Rectal smooth muscle tissue (tissue), 1 donor: Measurements from ENCODE around the gene BCAN.

Experiments
- H3K27ac ChIP-seq: one replicate; pipeline ENCODE4 v1.7.0; 2013; ENCODE audit warnings: low read depth, low read length, inconsistent platforms
- H3K27me3 ChIP-seq: one replicate; pipeline ENCODE4 v1.7.0; 2013; ENCODE audit warnings: low read length; ENCODE audit not compliant: control insufficient read depth, insufficient read depth
- H3K36me3 ChIP-seq: one replicate; pipeline ENCODE4 v1.7.0; 2013; ENCODE audit warnings: low read length; ENCODE audit not compliant: control insufficient read depth, insufficient read depth
- H3K4me1 ChIP-seq: one replicate; pipeline ENCODE4 v1.7.0; 2013; ENCODE audit warnings: low read length; ENCODE audit not compliant: control insufficient read depth, insufficient read depth
- H3K4me3 ChIP-seq: one replicate; pipeline ENCODE4 v1.7.0; 2013; ENCODE audit warnings: low read length
- H3K9ac ChIP-seq: one replicate; pipeline ENCODE4 v1.7.0; 2013; ENCODE audit warnings: low read length

Gene BCAN

DNA sequence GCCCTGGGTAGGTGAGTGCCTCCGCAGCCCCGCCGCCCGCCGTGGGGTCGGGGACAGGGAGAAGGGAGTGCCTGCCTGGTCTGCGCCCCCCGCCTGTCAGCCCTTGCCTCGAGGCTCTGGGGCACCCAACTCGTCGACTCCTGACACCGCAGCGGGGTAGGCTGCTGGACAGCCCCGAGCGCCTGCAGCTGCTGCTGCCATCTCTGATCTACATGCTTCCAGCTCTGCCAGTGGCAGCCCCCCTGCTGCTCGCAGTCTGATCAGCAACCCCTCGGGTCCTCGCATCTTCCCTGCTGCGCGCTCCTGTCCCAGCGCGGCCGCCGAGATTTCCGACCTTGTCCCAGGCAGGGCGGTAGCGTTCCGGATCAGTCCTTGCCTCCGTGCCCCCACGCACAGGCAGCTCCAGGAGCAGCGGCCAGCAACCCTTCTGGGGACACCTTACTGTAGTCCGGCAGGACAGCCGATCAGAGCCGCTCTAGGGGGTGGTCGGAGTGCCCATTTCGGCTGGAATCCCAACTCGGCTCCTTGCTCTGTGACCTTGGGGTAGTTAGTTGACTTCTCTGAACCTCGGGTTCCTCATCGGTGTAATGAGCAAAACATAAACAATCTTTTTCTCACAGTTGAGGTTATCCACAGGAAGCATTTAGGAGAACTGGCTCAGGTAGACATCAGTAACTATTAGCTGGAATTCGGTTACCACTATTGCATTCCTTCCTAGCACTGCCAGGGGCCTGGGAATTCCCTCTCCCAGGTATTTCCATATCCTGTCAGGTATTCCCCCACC, 540 bp downstream of the BCAN start:
- peak overlapping the region; percentile 5 for H3K4me3 ChIP-seq
- H3K4me1 ChIP-seq: no peaks in the 10 kb centered on the region
- no peak overlapping the region for H3K27ac ChIP-seq
- H3K9ac ChIP-seq: no peak overlapping the region
- no peaks in the 10 kb centered on the region for H3K36me3 ChIP-seq
- H3K27me3 ChIP-seq: peaks cover 33% of the 10 kb centered on the region

DNA sequence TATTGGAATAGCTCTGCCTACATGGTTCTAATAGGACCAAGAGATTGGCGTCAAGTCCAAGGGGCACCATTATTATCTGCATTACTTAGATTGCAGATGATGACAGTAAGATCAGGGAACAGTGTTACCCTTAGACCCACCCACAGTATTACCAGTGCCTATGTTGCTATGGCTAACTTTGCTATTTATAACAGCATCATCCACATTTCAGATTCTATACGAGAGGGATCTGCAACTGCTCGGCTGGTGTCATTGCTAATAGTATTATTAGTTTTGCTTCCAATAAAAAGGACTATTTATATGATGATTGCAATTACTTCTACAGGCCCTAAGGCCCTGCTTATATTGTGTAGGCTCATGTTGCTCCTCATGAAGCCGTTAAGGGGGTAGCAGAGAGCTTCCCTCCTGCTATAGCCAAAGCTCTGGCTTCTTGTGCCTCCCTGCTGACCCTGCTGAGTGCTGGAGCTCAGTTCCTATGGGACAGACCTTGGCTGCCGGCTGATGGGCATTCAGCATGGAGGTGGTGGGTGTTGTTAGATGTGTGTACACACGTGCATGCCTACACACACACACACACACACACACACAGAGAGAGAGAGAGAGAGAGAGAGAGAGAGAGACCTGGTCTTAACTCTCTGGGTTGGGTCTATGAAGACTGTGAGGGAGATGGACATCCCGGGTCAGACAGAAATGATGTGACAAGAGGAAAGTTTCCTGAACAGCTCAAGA, 1.3 kb downstream of the BCAN start:
- Histone ChIP-seq H3K4me3 (no peak overlapping the region), H3K9ac (no peak overlapping the region), H3K36me3 (no peaks in the 10 kb centered on the region), H3K4me1 (no peaks in the 10 kb centered on the region), H3K27me3 (peaks cover 32% of the 10 kb centered on the region), H3K27ac (no peak overlapping the region)

DNA sequence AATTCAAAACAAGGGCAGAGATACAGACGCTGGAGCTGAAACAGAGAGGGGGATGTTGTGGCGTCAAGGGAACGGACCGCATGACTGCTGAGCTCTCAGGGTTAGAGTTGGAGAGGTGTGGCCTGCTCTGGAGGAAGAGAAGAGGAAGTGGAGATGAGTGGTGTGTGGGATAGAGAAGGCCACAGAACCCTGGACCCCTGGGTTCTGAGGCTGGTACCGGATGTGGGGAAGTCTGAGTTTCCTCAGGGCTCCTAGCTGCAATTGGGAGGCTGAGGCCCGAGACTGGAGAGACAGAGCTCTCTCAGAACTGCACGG, 1.8 kb downstream of the BCAN start:
- Histone ChIP-seq H3K4me1 (no peaks in the 10 kb centered on the region), H3K4me3 (no peak overlapping the region), H3K27ac (no peak overlapping the region), H3K36me3 (no peaks in the 10 kb centered on the region), H3K9ac (no peak overlapping the region), H3K27me3 (peaks cover 27% of the 10 kb centered on the region)

DNA sequence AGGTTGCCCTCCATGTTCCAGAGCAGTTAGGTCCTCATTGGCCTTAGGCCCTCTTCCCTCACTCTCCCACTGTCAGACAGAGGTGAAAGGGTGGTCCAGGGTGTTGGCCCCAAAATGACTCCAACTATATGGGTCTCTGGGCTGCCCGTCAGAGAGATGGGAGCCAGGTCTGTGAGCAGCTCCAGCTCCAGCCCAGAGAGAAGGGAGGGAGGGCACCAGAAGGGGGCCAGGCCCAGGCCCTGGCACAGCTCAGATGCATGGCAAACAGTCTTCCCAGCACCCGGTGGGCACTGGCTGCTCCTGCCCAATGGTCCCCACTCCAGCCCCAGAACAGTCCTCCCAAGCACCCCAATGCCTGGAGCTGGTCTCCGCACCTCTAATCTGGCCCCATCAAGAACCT, 2.2 kb downstream of the BCAN start:
- no peak overlapping the region for H3K4me3 ChIP-seq

DNA sequence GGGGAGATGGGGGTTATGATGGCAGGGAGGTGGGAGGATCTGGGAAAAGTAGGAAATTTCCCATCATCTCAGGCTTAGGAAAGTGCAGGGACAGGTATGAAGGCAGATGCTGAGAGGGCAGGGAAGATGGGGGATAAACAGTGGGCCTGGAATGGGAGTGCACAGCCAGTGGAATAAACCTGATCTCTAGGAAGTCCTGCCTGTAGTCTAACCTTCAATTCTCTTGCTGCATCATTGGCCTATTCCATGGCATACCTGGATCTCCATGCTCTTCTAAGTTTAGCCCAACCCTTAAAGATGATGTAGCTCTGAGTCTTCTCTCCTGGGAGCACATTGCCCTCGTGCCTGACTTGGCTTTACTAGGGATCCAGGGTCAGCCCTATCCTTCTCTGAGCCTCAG, 2.7 kb downstream of the BCAN start:
- peaks cover 26% of the 10 kb centered on the region for H3K27me3 ChIP-seq
- H3K27ac ChIP-seq: no peak overlapping the region
- no peaks in the 10 kb centered on the region for H3K4me1 ChIP-seq
- no peak overlapping the region for H3K4me3 ChIP-seq
- H3K36me3 ChIP-seq: no peaks in the 10 kb centered on the region
- H3K9ac ChIP-seq: no peak overlapping the region

More for the DNA sequence above, 2.2 kb downstream of the BCAN start:
- Histone ChIP-seq H3K9ac (no peak overlapping the region), H3K4me1 (no peaks in the 10 kb centered on the region), H3K36me3 (no peaks in the 10 kb centered on the region), H3K27me3 (peaks cover 27% of the 10 kb centered on the region), H3K27ac (no peak overlapping the region)

DNA sequence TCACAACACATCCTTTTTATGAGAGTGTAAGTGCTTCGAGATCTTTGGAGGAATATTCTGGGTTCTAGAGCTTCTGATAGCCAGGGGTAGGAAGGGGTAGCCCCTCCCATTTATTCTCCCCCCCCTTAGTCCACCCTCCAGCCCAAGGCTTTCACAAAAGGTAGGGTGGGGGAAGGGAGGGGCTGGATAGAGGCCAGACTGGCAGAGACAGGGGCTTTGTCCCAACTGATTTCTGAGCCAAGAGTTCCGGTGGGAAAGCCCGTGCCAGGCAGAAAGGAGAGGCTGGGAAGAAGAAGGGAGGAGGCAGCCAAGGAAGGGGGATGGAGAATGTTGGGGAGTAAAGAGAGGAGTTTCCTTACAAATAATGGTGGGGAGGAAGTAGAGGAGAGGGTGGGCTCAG, 3.1 kb downstream of the BCAN start:
- H3K27me3 ChIP-seq: peaks cover 23% of the 10 kb centered on the region
- H3K4me1 ChIP-seq: no peaks in the 10 kb centered on the region

DNA sequence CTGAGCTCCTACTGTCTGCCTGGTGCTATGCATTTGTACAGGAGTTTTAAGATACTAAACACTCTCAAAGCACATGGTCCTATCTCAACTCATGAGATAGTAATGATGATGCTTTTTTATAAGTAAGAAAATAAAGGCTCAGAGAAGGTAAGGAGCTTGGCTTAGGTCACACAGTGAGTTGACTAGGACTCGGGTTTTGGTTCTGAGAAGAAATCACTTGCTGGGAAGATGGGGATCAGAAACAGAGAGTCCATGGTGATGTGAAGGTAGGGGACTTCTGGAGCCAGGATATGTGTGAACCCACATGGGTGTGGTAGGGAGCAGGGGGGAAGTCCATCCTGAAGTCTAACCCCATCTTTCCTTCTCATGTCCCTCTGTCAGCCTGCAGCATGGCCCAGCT, 3.7 kb downstream of the BCAN start:
- H3K9ac ChIP-seq: no peak overlapping the region
- H3K4me3 ChIP-seq: no peak overlapping the region
- no peaks in the 10 kb centered on the region for H3K36me3 ChIP-seq
- no peak overlapping the region for H3K27ac ChIP-seq
- peaks cover 21% of the 10 kb centered on the region for H3K27me3 ChIP-seq
- H3K4me1 ChIP-seq: no peaks in the 10 kb centered on the region

More for the DNA sequence above, 3.1 kb downstream of the BCAN start:
- no peak overlapping the region for H3K27ac ChIP-seq
- no peak overlapping the region for H3K4me3 ChIP-seq
- H3K36me3 ChIP-seq: no peaks in the 10 kb centered on the region
- H3K9ac ChIP-seq: no peak overlapping the region

DNA sequence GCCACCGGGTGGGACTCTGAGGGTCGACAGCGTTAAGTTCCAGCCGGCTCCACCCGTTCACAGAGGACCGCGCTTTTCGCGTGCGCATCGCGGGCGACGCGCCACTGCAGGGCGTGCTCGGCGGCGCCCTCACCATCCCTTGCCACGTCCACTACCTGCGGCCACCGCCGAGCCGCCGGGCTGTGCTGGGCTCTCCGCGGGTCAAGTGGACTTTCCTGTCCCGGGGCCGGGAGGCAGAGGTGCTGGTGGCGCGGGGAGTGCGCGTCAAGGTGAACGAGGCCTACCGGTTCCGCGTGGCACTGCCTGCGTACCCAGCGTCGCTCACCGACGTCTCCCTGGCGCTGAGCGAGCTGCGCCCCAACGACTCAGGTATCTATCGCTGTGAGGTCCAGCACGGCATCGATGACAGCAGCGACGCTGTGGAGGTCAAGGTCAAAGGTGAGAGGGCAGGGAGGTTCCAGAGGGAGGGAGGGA, 4.9 kb downstream of the BCAN start:
- Histone ChIP-seq H3K4me1 (no peaks in the 10 kb centered on the region), H3K27ac (no peak overlapping the region), H3K9ac (no peak overlapping the region), H3K4me3 (no peak overlapping the region), H3K36me3 (no peaks in the 10 kb centered on the region), H3K27me3 (peaks cover 13% of the 10 kb centered on the region)

DNA sequence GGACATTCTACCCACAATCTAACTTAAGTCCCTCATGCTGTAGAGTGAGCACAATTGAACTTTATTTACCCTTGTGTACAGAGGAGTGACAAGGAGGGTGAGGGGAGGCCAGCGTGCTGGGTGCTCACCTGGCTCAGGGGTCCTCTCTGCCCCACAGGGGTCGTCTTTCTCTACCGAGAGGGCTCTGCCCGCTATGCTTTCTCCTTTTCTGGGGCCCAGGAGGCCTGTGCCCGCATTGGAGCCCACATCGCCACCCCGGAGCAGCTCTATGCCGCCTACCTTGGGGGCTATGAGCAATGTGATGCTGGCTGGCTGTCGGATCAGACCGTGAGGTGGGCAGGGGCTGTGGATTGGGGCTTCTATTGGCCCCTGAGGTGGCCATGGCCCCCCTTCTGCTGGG, 5.4 kb downstream of the BCAN start:
- H3K9ac ChIP-seq: no peak overlapping the region
- peaks cover 10% of the 10 kb centered on the region for H3K27me3 ChIP-seq
- H3K4me1 ChIP-seq: no peaks in the 10 kb centered on the region
- no peak overlapping the region for H3K27ac ChIP-seq
- no peaks in the 10 kb centered on the region for H3K36me3 ChIP-seq
- H3K4me3 ChIP-seq: no peak overlapping the region

DNA sequence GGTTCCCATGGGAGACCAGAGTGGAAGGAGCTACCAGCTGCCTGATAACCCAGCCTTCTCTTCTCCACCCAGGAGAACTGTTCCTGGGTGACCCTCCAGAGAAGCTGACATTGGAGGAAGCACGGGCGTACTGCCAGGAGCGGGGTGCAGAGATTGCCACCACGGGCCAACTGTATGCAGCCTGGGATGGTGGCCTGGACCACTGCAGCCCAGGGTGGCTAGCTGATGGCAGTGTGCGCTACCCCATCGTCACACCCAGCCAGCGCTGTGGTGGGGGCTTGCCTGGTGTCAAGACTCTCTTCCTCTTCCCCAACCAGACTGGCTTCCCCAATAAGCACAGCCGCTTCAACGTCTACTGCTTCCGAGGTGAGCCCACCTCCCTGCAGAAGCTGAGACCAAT, 6.6 kb downstream of the BCAN start:
- H3K27ac ChIP-seq: no peak overlapping the region
- H3K27me3 ChIP-seq: peaks cover 10% of the 10 kb centered on the region
- no peak overlapping the region for H3K9ac ChIP-seq
- H3K4me1 ChIP-seq: no peaks in the 10 kb centered on the region
- no peaks in the 10 kb centered on the region for H3K36me3 ChIP-seq
- no peak overlapping the region for H3K4me3 ChIP-seq

DNA sequence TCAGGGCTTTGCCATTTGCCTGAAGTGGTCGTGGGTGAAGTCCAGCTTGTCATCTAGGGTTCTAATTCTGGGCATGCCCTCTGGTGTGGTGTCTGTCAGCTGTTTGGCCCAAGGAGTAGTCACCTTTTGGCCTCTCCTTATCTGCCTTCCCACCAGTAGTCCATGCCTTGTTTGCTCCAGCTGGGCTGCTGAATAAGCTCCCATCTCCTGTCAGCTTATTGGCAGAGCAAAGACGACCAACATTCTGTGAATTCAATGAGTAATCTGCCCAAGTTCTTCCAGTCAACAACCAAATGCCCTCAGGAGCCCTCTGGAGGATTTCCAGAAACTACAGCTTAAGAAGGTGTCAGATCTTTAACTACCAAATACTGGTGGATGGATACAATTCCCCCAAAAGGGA, 7.0 kb downstream of the BCAN start:
- Histone ChIP-seq H3K27ac (no peak overlapping the region), H3K4me3 (no peak overlapping the region), H3K27me3 (peaks cover 10% of the 10 kb centered on the region), H3K9ac (no peak overlapping the region), H3K4me1 (no peaks in the 10 kb centered on the region), H3K36me3 (no peaks in the 10 kb centered on the region)

DNA sequence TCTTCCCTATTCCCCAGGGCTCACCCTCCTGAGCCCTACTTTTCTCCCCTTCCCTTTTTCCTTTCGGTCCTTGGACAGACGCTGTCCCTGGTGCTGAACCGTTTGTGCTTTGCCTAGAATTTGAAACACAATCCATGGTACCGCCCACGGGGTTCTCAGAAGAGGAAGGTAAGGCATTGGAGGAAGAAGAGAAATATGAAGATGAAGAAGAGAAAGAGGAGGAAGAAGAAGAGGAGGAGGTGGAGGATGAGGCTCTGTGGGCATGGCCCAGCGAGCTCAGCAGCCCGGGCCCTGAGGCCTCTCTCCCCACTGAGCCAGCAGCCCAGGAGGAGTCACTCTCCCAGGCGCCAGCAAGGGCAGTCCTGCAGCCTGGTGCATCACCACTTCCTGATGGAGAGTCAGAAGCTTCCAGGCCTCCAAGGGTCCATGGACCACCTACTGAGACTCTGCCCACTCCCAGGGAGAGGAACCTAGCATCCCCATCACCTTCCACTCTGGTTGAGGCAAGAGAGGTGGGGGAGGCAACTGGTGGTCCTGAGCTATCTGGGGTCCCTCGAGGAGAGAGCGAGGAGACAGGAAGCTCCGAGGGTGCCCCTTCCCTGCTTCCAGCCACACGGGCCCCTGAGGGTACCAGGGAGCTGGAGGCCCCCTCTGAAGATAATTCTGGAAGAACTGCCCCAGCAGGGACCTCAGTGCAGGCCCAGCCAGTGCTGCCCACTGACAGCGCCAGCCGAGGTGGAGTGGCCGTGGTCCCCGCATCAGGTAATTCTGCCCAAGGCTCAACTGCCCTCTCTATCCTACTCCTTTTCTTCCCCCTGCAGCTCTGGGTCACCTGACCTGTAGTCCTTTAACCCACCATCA, 10.4 kb downstream of the BCAN start:
- no peak overlapping the region for H3K27ac ChIP-seq
- no peaks in the 10 kb centered on the region for H3K36me3 ChIP-seq
- no peak overlapping the region for H3K4me3 ChIP-seq
- H3K9ac ChIP-seq: no peak overlapping the region
- H3K4me1 ChIP-seq: peaks cover 3% of the 10 kb centered on the region
- peaks cover 11% of the 10 kb centered on the region for H3K27me3 ChIP-seq
